Epithelial cell of proximal tubule (primary cell): ENCODE measurements around the gene VRK1. TPM values are rescaled to one million over a fixed set of nuclear protein-coding genes. Genes with fewer than 3 reads are reported as not detected.

Experiments
- DNase-seq: peaks from one replicate; pipeline ENCODE4 v3.0.0-alpha.2; 2011; ENCODE audit warnings: low read depth
- H3K4me3 ChIP-seq: 2 replicates; pipeline ENCODE4 v1.5.1; 2011; ENCODE audit warnings: low read depth, mild to moderate bottlenecking, low read length
- total RNA-seq: library from RNA; depleted of rRNA; stranded (reverse); fragments of >200 nt; gene quantifications from 2 replicates; pipeline ENCODE4 v1.2.3, GENCODE V29; 2015
- TF ChIP-seq, protein P1 (sequence below): conservative IDR thresholded peaks from 2 replicates; pipeline ENCODE4 v1.5.1; 2012; ENCODE audit warnings: low read depth, mild to moderate bottlenecking, low read length

VRK1 gene
- total RNA-seq, 1 donor from 2014 or later = 47.3 TPM

GRCh38 chr14:96776791-96777190, 20.4 kb upstream of the VRK1 start:
- no peak for DNase-seq
- TF ChIP-seq, protein P1, sequence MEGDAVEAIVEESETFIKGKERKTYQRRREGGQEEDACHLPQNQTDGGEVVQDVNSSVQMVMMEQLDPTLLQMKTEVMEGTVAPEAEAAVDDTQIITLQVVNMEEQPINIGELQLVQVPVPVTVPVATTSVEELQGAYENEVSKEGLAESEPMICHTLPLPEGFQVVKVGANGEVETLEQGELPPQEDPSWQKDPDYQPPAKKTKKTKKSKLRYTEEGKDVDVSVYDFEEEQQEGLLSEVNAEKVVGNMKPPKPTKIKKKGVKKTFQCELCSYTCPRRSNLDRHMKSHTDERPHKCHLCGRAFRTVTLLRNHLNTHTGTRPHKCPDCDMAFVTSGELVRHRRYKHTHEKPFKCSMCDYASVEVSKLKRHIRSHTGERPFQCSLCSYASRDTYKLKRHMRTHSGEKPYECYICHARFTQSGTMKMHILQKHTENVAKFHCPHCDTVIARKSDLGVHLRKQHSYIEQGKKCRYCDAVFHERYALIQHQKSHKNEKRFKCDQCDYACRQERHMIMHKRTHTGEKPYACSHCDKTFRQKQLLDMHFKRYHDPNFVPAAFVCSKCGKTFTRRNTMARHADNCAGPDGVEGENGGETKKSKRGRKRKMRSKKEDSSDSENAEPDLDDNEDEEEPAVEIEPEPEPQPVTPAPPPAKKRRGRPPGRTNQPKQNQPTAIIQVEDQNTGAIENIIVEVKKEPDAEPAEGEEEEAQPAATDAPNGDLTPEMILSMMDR = no peak
- no peak overlapping the region for H3K4me3 ChIP-seq

GRCh38 chr14:96780500-96780899, 16.7 kb upstream of the VRK1 start:
- H3K4me3 ChIP-seq = no peak overlapping the region
- no peak for DNase-seq
- TF ChIP-seq, protein P1 = no peak

DNA sequence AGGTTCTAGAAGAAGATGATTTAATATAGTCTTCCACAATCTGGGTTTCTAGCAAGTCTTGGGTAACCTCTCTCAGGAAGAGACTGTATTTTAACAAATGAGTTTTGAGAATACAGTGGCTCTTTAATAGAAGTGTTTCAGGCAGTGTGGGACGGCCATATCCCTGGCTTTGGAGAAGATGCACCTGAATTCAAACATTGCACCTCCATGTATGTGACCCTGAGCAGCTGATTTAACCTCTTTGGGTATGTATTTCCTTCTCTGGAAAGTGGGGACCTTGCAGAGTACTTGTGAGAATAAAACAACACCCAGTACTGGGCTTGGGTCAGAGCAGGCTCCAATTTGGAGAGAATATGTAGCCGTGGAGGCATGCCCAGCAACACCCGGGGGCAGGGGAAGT, 15.8 kb upstream of the VRK1 start:
- H3K4me3 ChIP-seq = no peak overlapping the region
- TF ChIP-seq, protein P1 = no peak
- no peak for DNase-seq

- H3K4me3 ChIP-seq = no peak overlapping the region
- TF ChIP-seq, protein P1 = no peak
- no peak for DNase-seq
These were observed 14.7 kb upstream of the VRK1 start for GRCh38 chr14:96782436-96782835.

DNA sequence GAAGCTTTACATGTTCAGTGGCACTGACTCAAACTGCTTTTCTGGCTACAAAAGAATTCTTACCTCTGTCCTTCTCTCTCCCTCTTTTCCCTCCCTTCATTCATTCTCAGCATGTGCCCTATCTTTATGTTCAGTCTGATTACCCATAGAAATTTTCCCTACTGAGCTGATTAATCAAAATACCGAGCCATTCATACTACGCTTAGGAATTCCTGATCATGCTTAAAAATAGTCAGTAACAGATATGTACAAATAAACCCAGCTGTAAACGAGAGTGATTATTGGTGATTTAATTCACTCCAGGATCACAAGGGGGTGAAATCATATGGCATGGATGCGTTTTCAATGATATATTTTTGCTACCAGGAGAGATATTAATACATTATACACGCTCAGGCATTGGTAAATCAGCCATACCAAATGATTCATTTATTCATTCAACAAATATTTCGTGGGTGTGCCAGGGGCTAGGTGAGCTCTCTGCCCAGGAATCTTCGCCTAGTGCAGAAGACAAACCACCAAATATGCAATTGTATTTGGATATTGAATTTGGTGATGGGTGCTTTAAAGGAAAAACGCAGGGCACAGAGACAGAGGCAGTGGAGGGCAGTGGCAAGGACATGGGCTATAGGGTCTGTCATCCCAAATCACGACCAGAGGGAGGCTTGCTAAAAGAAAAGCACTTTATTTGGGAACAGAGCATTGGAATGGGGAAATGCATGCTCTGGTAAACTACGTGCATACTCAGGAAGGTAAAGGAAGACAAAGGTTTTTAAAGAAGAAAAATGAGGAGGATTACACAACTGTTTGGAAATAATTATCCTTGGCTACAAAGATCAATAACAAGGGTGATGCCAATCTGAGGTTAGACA, 13.9 kb upstream of the VRK1 start:
- no peak overlapping the region for H3K4me3 ChIP-seq
- TF ChIP-seq, protein P1 = no peak
- no peak for DNase-seq

GRCh38 chr14:96783915-96784224, 13.3 kb upstream of the VRK1 start:
- DNase-seq = no peak
- no peak overlapping the region for H3K4me3 ChIP-seq
- TF ChIP-seq, protein P1 = no peak

GRCh38 chr14:96790186-96790585, 7.0 kb upstream of the VRK1 start:
- TF ChIP-seq, protein P1 = no peak
- DNase-seq = no peak
- no peak overlapping the region for H3K4me3 ChIP-seq
